ENCODE results near the gene MRPL19. TPM values are rescaled to one million over a fixed set of nuclear protein-coding genes. Genes with fewer than 3 reads are reported as not detected.

The MRPL19 gene
- total and polyA plus RNA-seq, 10 of the 15 experiments (the other 5 are each of a cell fraction or from before 2014, with no cell fraction given), result 13.1 to 99.0 (median 56.6) TPM

DNA sequence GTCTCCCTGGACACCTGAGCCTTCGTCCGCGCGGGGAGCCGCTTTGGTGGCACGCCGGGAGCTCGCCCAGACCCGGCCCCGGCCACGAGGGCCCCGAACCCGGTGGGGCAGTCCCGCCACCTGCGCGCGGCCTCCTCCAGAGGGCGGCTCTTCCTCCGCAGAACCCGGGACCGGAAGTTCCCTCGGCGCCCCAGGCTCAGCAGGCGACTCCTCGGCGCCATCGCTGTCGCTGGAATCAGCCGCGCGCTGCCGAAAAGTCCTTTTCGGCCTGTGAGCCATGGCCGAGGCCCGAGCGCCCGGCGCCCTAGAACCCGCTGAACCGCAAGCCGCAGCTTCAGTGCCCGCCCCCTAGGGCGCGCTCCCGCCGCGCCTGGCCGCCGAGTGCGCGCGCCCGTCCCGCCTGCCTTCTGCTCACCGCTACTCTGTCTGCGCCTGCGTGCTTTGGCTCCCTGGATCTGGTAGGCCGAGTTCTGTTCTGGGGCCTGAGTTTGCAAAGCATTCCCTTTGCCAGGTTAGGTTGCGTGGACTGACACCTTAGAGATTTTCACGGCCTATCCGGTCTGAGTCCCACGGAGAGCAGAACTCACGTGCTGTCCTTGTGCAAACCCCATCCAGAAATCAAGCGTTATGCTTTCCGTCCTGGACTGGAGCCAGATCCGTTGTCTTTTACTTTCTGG is 64.1 kb downstream of the MRPL19 start, which contains the start of gene GCFC2 (continued):
- no peak for TF ChIP-seq PBX3 (IDR thresholded peaks at IDR 0.05; ENCODE audit: insufficient replicate concordance, low read depth, low read length)
- TF ChIP-seq SIN3A (IDR thresholded peaks at IDR 0.05; ENCODE audit: low read depth, low read length), result no peak
- TF ChIP-seq RUNX3 (IDR thresholded peaks at IDR 0.05; ENCODE audit: low read length), result peak; percentile 90
- TF ChIP-seq FOXK2 (IDR thresholded peaks at IDR 0.05), result no peak
- TF ChIP-seq TBL1XR1 (IDR thresholded peaks at IDR 0.05; ENCODE audit: low read depth, low read length), result no peak
- TF ChIP-seq SRF (IDR thresholded peaks at IDR 0.05; ENCODE audit: low read depth in 2 of 2, low read length in 2 of 2), result no peak
- no peak for TF ChIP-seq RCOR1 (conservative IDR thresholded peaks at IDR 0.05; ENCODE audit: low read depth, low read length)
- TF ChIP-seq SIX5 (IDR thresholded peaks at IDR 0.05; ENCODE audit: low read depth, low read length, severe bottlenecking), result peak; percentile 4
- TF ChIP-seq BCL3 (IDR thresholded peaks at IDR 0.05; ENCODE audit: borderline replicate concordance, insufficient read depth, low read depth, low read length, poor library complexity, severe bottlenecking), result no peak
- TF ChIP-seq RAD21 (IDR thresholded peaks at IDR 0.05; ENCODE audit: insufficient read depth, low read depth, low read length), result no peak
- 0 out of 2 replicates have a peak, but pooled peaks have one; percentile 18 for TF ChIP-seq TARDBP (IDR thresholded peaks at IDR 0.05; ENCODE audit: borderline replicate concordance)
- TF ChIP-seq HCFC1 (IDR thresholded peaks at IDR 0.05; ENCODE audit: low read length), result peak; percentile 55; the same call in 1 of the 2 replicates
- TF ChIP-seq GATAD2B (conservative IDR thresholded peaks at IDR 0.05; ENCODE audit: low read depth), result peak; percentile 95
- no peak for TF ChIP-seq EZH2 (IDR thresholded peaks at IDR 0.05; ENCODE audit: borderline replicate concordance, control insufficient read depth, low read depth, low read length)
- no peak for TF ChIP-seq ATF7 (IDR thresholded peaks at IDR 0.05; ENCODE audit: low read depth)
- TF ChIP-seq ZBTB11 (CRISPR knock-in tag; IDR thresholded peaks at IDR 0.05), result no peak
- TF ChIP-seq MYC (IDR thresholded peaks at IDR 0.05; ENCODE audit: insufficient read depth, insufficient read length, insufficient replicate concordance, low read length, severe bottlenecking), result peak; percentile 67
- TF ChIP-seq SPI1 (IDR thresholded peaks at IDR 0.05; ENCODE audit: borderline replicate concordance, insufficient read depth, low read depth, low read length), result peak; percentile 19; the same call in 1 of the 2 replicates
- no peak for TF ChIP-seq JUNB (IDR thresholded peaks at IDR 0.05)
- no peak for TF ChIP-seq BRCA1 (IDR thresholded peaks at IDR 0.05; ENCODE audit: low read depth, low read length)
- no peak for TF ChIP-seq CEBPZ (IDR thresholded peaks at IDR 0.05; ENCODE audit: low read depth, low read length)
